Lung microvascular endothelial cell (primary cell): Measurements from ENCODE around the gene APRT. TPM values are rescaled to one million over a fixed set of nuclear protein-coding genes. Genes with fewer than 3 reads are reported as not detected.

ENCODE experiments used
- DNase-seq, 2 donors: peaks; one replicate each; pipeline versions ENCODE4 v3.0.0 to v3.0.0-alpha.2; 2010; ENCODE audit warnings: low read depth in 2 of 2
- total RNA-seq: library from RNA; depleted of rRNA; stranded (reverse); fragments of >200 nt; gene quantifications from 2 replicates; pipeline ENCODE4 v1.2.1, GENCODE V29; 2014

APRT gene
- 92.7 and 112 TPM in 2 replicates for total RNA-seq

- peak; percentile 93 to 95 for DNase-seq
Observed at GRCh38 chr16:88811769-88812512, at the start of gene APRT. APRT (minus strand) TSS chr16:88811928; CDS start chr16:88811899, 29 bp downstream.

- no peak for DNase-seq
Observed at GRCh38 chr16:88861359-88861758, 49.6 kb upstream of the APRT start.

GRCh38 chr16:88859381-88860091 lies 47.8 kb upstream of the APRT start:
- DNase-seq: no peak

GRCh38 chr16:88857728-88858339 lies 46.1 kb upstream of the APRT start:
- peak; percentile 69 to 84 for DNase-seq

GRCh38 chr16:88856828-88857727 lies 45.4 kb upstream of the APRT start, which contains the start of the genes GALNS and TRAPPC2L:
GALNS (minus strand) TSS chr16:88856947; CDS start chr16:88856877, 70 bp downstream.
TRAPPC2L (plus strand) TSS chr16:88857127; CDS start chr16:88857151, 24 bp downstream.
- peak; percentile 97 to 98 for DNase-seq

GRCh38 chr16:88856122-88856827 lies 44.5 kb upstream of the APRT start:
- DNase-seq: peak in 1 of 2 donors; percentile 14

- no peak for DNase-seq
Observed at GRCh38 chr16:88855736-88856121, 44.0 kb upstream of the APRT start.

- no peak for DNase-seq
Observed at GRCh38 chr16:88855176-88855575, 43.4 kb upstream of the APRT start.

GRCh38 chr16:88854306-88855111 lies 42.8 kb upstream of the APRT start:
- no peak for DNase-seq

GRCh38 chr16:88853325-88853941 lies 41.7 kb upstream of the APRT start:
- DNase-seq: no peak

GRCh38 chr16:88851616-88852015 lies 39.9 kb upstream of the APRT start:
- DNase-seq: no peak

GRCh38 chr16:88850531-88851199 lies 38.9 kb upstream of the APRT start:
- DNase-seq: no peak

GRCh38 chr16:88848557-88848956 lies 36.8 kb upstream of the APRT start:
- no peak for DNase-seq

GRCh38 chr16:88847654-88848053 lies 35.9 kb upstream of the APRT start:
- no peak for DNase-seq

GRCh38 chr16:88846088-88846487 lies 34.4 kb upstream of the APRT start:
- DNase-seq: no peak

GRCh38 chr16:88844419-88845036 lies 32.8 kb upstream of the APRT start:
- DNase-seq: no peak

- no peak for DNase-seq
Observed at GRCh38 chr16:88843256-88843655, 31.5 kb upstream of the APRT start.

- DNase-seq: no peak
Observed at GRCh38 chr16:88842806-88843205, 31.1 kb upstream of the APRT start.
